NB4 (cell line): ENCODE data around the gene TMEM184B.

ENCODE experiments used
- CTCF ChIP-seq: IDR thresholded peaks from one replicate; pipeline ENCODE4 v1.5.1; 2012; ENCODE audit warnings: low read depth, low read length
- POLR2A ChIP-seq: IDR thresholded peaks from 2 replicates; pipeline ENCODE4 v1.6.1; 2011; ENCODE audit warnings: mild to moderate bottlenecking; ENCODE audit not compliant: insufficient read length; ENCODE audit errors: extremely low read depth

GRCh38 chr22:38230108-38230825 lies 42.5 kb downstream of the TMEM184B start:
- TF ChIP-seq CTCF (peak; percentile 46), POLR2A (no peak)
